Activated naive CD4-positive, alpha-beta T cell treated with anti-CD3 and anti-CD28 coated beads for 36 hours (primary cell): ENCODE measurements around the gene FAM53B. TPM values are rescaled to one million over a fixed set of nuclear protein-coding genes. Genes with fewer than 3 reads are reported as not detected.

Source experiments
- CTCF ChIA-PET: fragments of 350-600 bp; sonication (Branson Sonifier 250); formaldehyde crosslinking; loops from one replicate; lab custom pipeline; 2021; ENCODE audit warnings: antibody characterized with exemption; lab: Charles Lee
- DNase-seq: peaks from one replicate; pipeline ENCODE4 v3.0.0-alpha.2; 2020
- H3K27ac Mint-ChIP-seq: one replicate; pipeline ENCODE4 v1.8.0; 2021; ENCODE audit warnings: mild to moderate bottlenecking, mixed read lengths
- H3K27me3 Mint-ChIP-seq: one replicate; pipeline ENCODE4 v1.8.0; 2021; ENCODE audit warnings: low read depth, mixed read lengths
- H3K36me3 Mint-ChIP-seq: one replicate; pipeline ENCODE4 v1.8.0; 2021; ENCODE audit warnings: low read depth, mixed read lengths
- H3K4me1 Mint-ChIP-seq: one replicate; pipeline ENCODE4 v1.8.0; 2021; ENCODE audit warnings: low read depth, mixed read lengths
- H3K4me3 Mint-ChIP-seq: one replicate; pipeline ENCODE4 v1.8.0; 2021; ENCODE audit warnings: mild to moderate bottlenecking, moderate library complexity, mixed read lengths
- H3K9me3 Mint-ChIP-seq: one replicate; pipeline ENCODE4 v1.8.0; 2021; ENCODE audit warnings: mixed read lengths
- intact Hi-C: fragments of 100-400 bp; cut with micrococcal nuclease; formaldehyde crosslinking; loops from one replicate; pipeline ENCODE4 v1.15.1; 2023
- total RNA-seq, 2 experiments: library from RNA; stranded (reverse); gene quantifications; one replicate each; pipeline ENCODE4 v1.2.3, GENCODE V29; 2021

The FAM53B gene
- total RNA-seq, 2 experiments from 2014 or later: 11.8 to 11.9 TPM

GRCh38 chr10:124573726-124574455 is 170.3 kb downstream of the FAM53B start:
- no peaks in the 10 kb centered on the region for H3K27me3 Mint-ChIP-seq
- H3K9me3 Mint-ChIP-seq: no peaks in the 10 kb centered on the region
- H3K4me1 Mint-ChIP-seq: no peaks in the 10 kb centered on the region
- H3K36me3 Mint-ChIP-seq: no peaks in the 10 kb centered on the region
- no peak overlapping the region for H3K27ac Mint-ChIP-seq
- CTCF ChIA-PET: no interaction called here
- intact Hi-C loops: no loop called here
- no peak overlapping the region for H3K4me3 Mint-ChIP-seq
- DNase-seq: no peak

- intact Hi-C loops: no loop called here
- no peaks in the 10 kb centered on the region for H3K4me1 Mint-ChIP-seq
- CTCF ChIA-PET: no interaction called here
- no peaks in the 10 kb centered on the region for H3K27me3 Mint-ChIP-seq
- no peak overlapping the region for H3K4me3 Mint-ChIP-seq
- DNase-seq: no peak
- H3K9me3 Mint-ChIP-seq: no peaks in the 10 kb centered on the region
- no peaks in the 10 kb centered on the region for H3K36me3 Mint-ChIP-seq
- no peak overlapping the region for H3K27ac Mint-ChIP-seq
These were observed 171.4 kb downstream of the FAM53B start for GRCh38 chr10:124572751-124573150.

- no peak for DNase-seq
- H3K9me3 Mint-ChIP-seq: no peaks in the 10 kb centered on the region
- H3K4me3 Mint-ChIP-seq: no peak overlapping the region
- H3K36me3 Mint-ChIP-seq: no peaks in the 10 kb centered on the region
- CTCF ChIA-PET: no interaction called here
- intact Hi-C loops: no loop called here
- H3K27me3 Mint-ChIP-seq: no peaks in the 10 kb centered on the region
- no peaks in the 10 kb centered on the region for H3K4me1 Mint-ChIP-seq
- no peak overlapping the region for H3K27ac Mint-ChIP-seq
These were observed 173.5 kb downstream of the FAM53B start for GRCh38 chr10:124570646-124571045.

- Mint-ChIP-seq H3K9me3 (no peaks in the 10 kb centered on the region), H3K36me3 (no peaks in the 10 kb centered on the region), H3K27me3 (no peaks in the 10 kb centered on the region), H3K4me1 (no peaks in the 10 kb centered on the region), H3K4me3 (no peak overlapping the region), H3K27ac (no peak overlapping the region)
- intact Hi-C loops: no loop called here
- no peak for DNase-seq
- CTCF ChIA-PET: interaction anchor here (1.1 kb wide), 1 partner anchor 40 kb away, joined by 3 read pairs; no protein-coding TSS in a partner anchor
These were observed 174.3 kb downstream of the FAM53B start for GRCh38 chr10:124569623-124570470.

Other genes with a start within 250 kb of the FAM53B start
- 10 to 100 TPM; 22.5 to 25.5 TPM for gene EEF1AKMT2, start 47.5 kb upstream of the FAM53B start, total RNA-seq
- gene ABRAXAS2, start 57.4 kb upstream of the FAM53B start, total RNA-seq: 10 to 100 TPM; 16.6 to 17.9 TPM
- gene ZRANB1, start 197.7 kb upstream of the FAM53B start, total RNA-seq: 10 to 100 TPM; 10.1 to 10.8 TPM